SH-SY5Y (cell line): ENCODE results near the gene NEK7.

Experiments used
- GATA2 ChIP-seq: IDR thresholded peaks from 2 replicates; pipeline ENCODE4 v1.6.1; 2011; ENCODE audit warnings: mild to moderate bottlenecking, low read depth, low read length
- GATA3 ChIP-seq: IDR thresholded peaks from 2 replicates; pipeline ENCODE4 v1.6.1; 2011; ENCODE audit warnings: low read depth, mild to moderate bottlenecking, low read length, moderate library complexity

- no peak for TF ChIP-seq GATA3
- TF ChIP-seq GATA2, result no peak
Observed at GRCh38 chr1:198245379-198245778, 88.6 kb downstream of the NEK7 start.
